PC-9 (cell line): ENCODE results near the gene C2CD2. TPM values are rescaled to one million over a fixed set of nuclear protein-coding genes. Genes with fewer than 3 reads are reported as not detected.

Experiments used
- BruUV-seq: library from RNA; stranded (reverse); fragments of 400-500 nt; replicated peaks from 2 replicates; lab custom pipeline; 2021; lab: Mats Ljungman, UMichigan
- CTCF ChIA-PET: fragments of 300-600 bp; sonication (Branson Sonifier 250); formaldehyde crosslinking; loops from one replicate; lab custom pipeline; 2022; ENCODE audit warnings: antibody characterized with exemption; lab: Charles Lee
- POLR2A ChIA-PET: fragments of 300-600 bp; sonication (Branson Sonifier 250); formaldehyde crosslinking; loops from one replicate; lab custom pipeline; 2022; ENCODE audit warnings: antibody characterized with exemption; ENCODE audit not compliant: unreplicated experiment; lab: Charles Lee
- DNase-seq, 2 experiments: peaks; one replicate each; pipeline versions ENCODE4 v3.0.0 to v3.0.0-alpha.2; 2015 to 2022; ENCODE audit warnings: mixed read lengths in 1 of 2
- H2AFZ ChIP-seq: fragments of 200-600 bp; sonication (generic); 2 replicates; pipeline ENCODE4 v1.8.1; 2017; ENCODE audit warnings: antibody characterized with exemption
- H3F3A ChIP-seq: fragments of 200-600 bp; sonication (generic); 2 replicates; pipeline ENCODE4 v1.8.1; 2017; ENCODE audit warnings: antibody characterized with exemption, mild to moderate bottlenecking, low read depth; ENCODE audit not compliant: insufficient read depth
- H3K27ac ChIP-seq: fragments of 200-600 bp; sonication (generic); 2 replicates; pipeline ENCODE4 v1.6.1; 2016; ENCODE audit warnings: mixed run types
- H3K27me3 ChIP-seq: fragments of 200-600 bp; sonication (generic); 2 replicates; pipeline ENCODE4 v1.6.1; 2016; ENCODE audit warnings: low read depth, mixed run types; ENCODE audit not compliant: insufficient read depth
- H3K36me3 ChIP-seq: fragments of 200-600 bp; sonication (generic); 2 replicates; pipeline ENCODE4 v1.6.1; 2016; ENCODE audit warnings: low read depth, mixed run types
- H3K4me1 ChIP-seq: fragments of 200-600 bp; sonication (generic); replicated peaks from 2 replicates; pipeline ENCODE4 v1.6.1; 2016; ENCODE audit warnings: mixed run types; ENCODE audit not compliant: insufficient read depth
- H3K4me2 ChIP-seq: fragments of 200-600 bp; sonication (generic); 2 replicates; pipeline ENCODE4 v1.6.1; 2017; ENCODE audit warnings: mixed run types
- H3K4me3 ChIP-seq: fragments of 200-600 bp; sonication (generic); 2 replicates; pipeline ENCODE4 v1.6.1; 2016; ENCODE audit warnings: mixed run types
- H3K79me2 ChIP-seq: fragments of 200-600 bp; sonication (generic); 2 replicates; pipeline ENCODE4 v1.6.1; 2017; ENCODE audit warnings: low read depth, mixed run types
- H3K9me2 ChIP-seq: fragments of 200-600 bp; sonication (generic); 2 replicates; pipeline ENCODE4 v1.8.1; 2017; ENCODE audit warnings: mild to moderate bottlenecking; ENCODE audit not compliant: insufficient read depth
- H3K9me3 ChIP-seq: fragments of 200-600 bp; sonication (generic); 2 replicates; pipeline ENCODE4 v1.8.1; 2016; ENCODE audit warnings: low read depth; ENCODE audit not compliant: insufficient read depth
- H4K20me1 ChIP-seq: fragments of 200-600 bp; sonication (generic); 2 replicates; pipeline ENCODE4 v1.8.1; 2017; ENCODE audit not compliant: insufficient read depth
- CTCF ChIP-seq: fragments of 200-600 bp; sonication (generic); conservative IDR thresholded peaks from 2 replicates; pipeline ENCODE4 v1.6.1; 2017; ENCODE audit warnings: mixed run types, antibody characterized with exemption, mild to moderate bottlenecking, moderate library complexity
- EZH2 ChIP-seq: fragments of 200-600 bp; sonication (generic); IDR thresholded peaks from 2 replicates; pipeline ENCODE4 v1.8.0; 2017; ENCODE audit warnings: antibody characterized with exemption, low read depth
- intact Hi-C: fragments of 100-400 bp; cut with micrococcal nuclease; formaldehyde crosslinking; loops from one replicate; pipeline ENCODE4 v1.10.0; 2022; ENCODE audit not compliant: unreplicated experiment
- total RNA-seq: library from RNA; stranded (reverse); gene quantifications from 2 replicates; pipeline ENCODE4 v1.2.3, GENCODE V29; 2021

C2CD2 gene
- total RNA-seq, 1 experiment from 2014 or later = 26.8 TPM

DNA sequence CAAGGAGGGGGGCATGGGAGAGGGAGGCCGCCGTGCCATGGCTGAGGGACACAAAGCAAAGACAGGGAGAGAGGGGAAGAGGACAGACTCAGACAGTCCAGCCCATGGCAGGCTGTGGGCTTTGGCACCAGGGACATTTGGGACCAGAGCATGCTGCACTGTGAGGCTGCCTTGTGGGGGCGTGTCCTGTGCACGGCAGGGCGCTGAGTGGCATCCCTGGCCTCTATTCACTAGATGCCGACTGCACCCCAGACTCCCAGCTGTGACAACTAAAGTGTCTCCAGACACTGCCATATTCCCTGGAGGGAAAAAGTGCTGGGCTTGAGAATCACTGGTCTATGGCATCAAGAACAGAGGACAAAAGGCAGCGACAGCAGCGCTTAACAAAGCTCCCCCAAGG, 56.1 kb downstream of the C2CD2 start:
- intact Hi-C loops = no loop called here
- POLR2A ChIA-PET = no interaction called here
- H3K9me3 ChIP-seq = no peaks in the 10 kb centered on the region
- no peaks in the 10 kb centered on the region for H3K27me3 ChIP-seq
- no TSS peak for BruUV-seq
- no peak for TF ChIP-seq CTCF
- no peak for TF ChIP-seq EZH2
- H3K36me3 ChIP-seq = no peaks in the 10 kb centered on the region
- CTCF ChIA-PET = no interaction called here
- no peak overlapping the region for H3K4me2 ChIP-seq
- H3K4me3 ChIP-seq = no peak overlapping the region
- H3K4me1 ChIP-seq = no peaks in the 10 kb centered on the region
- no peak for DNase-seq
- no peaks in the 10 kb centered on the region for H4K20me1 ChIP-seq
- H3K9me2 ChIP-seq = no peaks in the 10 kb centered on the region
- no peak overlapping the region for H2AFZ ChIP-seq
- no peak overlapping the region for H3K27ac ChIP-seq
- H3K79me2 ChIP-seq = no peaks in the 10 kb centered on the region
- H3F3A ChIP-seq = no peaks in the 10 kb centered on the region

- no peaks in the 10 kb centered on the region for H3K36me3 ChIP-seq
- CTCF ChIA-PET = interaction anchor here (0.6 kb wide), 1 partner anchor 13 kb away, joined by 5 read pairs; no protein-coding TSS in a partner anchor
- TF ChIP-seq EZH2 (no peak), CTCF (no peak)
- no peaks in the 10 kb centered on the region for H3K79me2 ChIP-seq
- H3K4me2 ChIP-seq = no peak overlapping the region
- POLR2A ChIA-PET = no interaction called here
- intact Hi-C loops = no loop called here
- no peaks in the 10 kb centered on the region for H3K9me2 ChIP-seq
- no peaks in the 10 kb centered on the region for H4K20me1 ChIP-seq
- no peak overlapping the region for H3K27ac ChIP-seq
- H2AFZ ChIP-seq = no peak overlapping the region
- no peak overlapping the region for H3K4me3 ChIP-seq
- no peaks in the 10 kb centered on the region for H3F3A ChIP-seq
- BruUV-seq = no TSS peak
- no peaks in the 10 kb centered on the region for H3K27me3 ChIP-seq
- no peak for DNase-seq
- 0 out of 2 replicates have a peak, but pooled peaks cover 2% of the 10 kb centered on the region for H3K4me1 ChIP-seq
- H3K9me3 ChIP-seq = no peaks in the 10 kb centered on the region
These were observed 56.7 kb downstream of the C2CD2 start for GRCh38 chr21:41897047-41897669.

DNA sequence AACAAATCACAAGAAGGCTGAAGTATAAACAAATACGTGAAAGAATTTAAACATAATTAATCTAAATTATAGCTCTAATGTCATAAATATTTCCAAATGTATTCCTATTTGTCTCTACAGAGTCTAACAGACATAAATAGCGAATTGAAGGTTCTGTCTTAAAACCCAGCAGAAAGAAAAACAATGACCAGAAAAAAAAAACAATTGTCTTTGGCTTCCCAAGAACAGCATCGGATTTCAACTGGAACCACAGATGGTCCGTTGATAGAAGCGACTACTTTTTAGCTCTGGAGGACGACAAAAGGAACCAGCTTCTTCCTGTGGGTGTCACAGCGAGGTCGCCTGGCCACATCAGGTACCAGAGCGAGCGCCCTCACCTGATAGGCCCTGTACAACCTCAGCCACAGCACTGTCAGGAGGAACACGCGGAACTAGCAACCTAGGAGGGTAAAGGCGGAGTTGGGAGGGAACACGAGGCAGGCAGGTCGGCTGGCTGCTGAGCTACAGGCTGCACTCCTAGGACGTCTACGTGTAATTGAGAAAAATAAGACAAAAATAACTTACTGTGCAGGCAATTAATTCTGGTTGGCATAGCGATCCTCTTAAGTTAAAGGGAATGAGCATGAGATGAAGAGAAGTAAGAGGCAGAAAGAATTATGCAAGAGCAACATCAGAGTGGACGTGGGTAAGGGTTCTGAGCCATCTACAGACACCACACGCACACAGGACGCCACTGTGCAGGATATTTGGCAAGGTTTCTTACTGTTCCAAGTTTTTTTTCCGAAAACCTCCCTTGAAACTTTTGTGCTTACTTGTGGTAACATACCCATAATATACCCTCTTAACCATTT, 58.0 kb downstream of the C2CD2 start:
- H3K4me2 ChIP-seq = no peak overlapping the region
- H3F3A ChIP-seq = no peaks in the 10 kb centered on the region
- POLR2A ChIA-PET = no interaction called here
- TF ChIP-seq EZH2 (no peak), CTCF (no peak)
- no peak overlapping the region for H2AFZ ChIP-seq
- CTCF ChIA-PET = no interaction called here
- intact Hi-C loops = no loop called here
- H3K36me3 ChIP-seq = no peaks in the 10 kb centered on the region
- no TSS peak for BruUV-seq
- peaks cover 15% of the 10 kb centered on the region for H3K4me1 ChIP-seq
- H4K20me1 ChIP-seq = no peaks in the 10 kb centered on the region
- no peak for DNase-seq
- no peaks in the 10 kb centered on the region for H3K9me2 ChIP-seq
- H3K27me3 ChIP-seq = no peaks in the 10 kb centered on the region
- no peak overlapping the region for H3K27ac ChIP-seq
- H3K4me3 ChIP-seq = no peak overlapping the region
- H3K79me2 ChIP-seq = no peaks in the 10 kb centered on the region
- no peaks in the 10 kb centered on the region for H3K9me3 ChIP-seq
